T-helper 2 cell treated with Interferon-gamma antibody and Interleukin-4, amounts not matched to agents 5 μg/mL and 100 μg/mL, for 36 hours (primary cell): ENCODE results near the gene RAMACL.
A peak's percentile ranks its signal among the peaks of the same experiment; 100 is the strongest.
"Not testable (repeated sequence)": the region's sequence is repeated elsewhere in the genome, so short reads cannot be mapped to it uniquely, and the experiment has no call there.

ENCODE experiments used
- DNase-seq: peaks from one replicate; pipeline ENCODE4 v3.0.0; 2021; ENCODE audit warnings: low spot score
- H3K27ac Mint-ChIP-seq: one replicate; pipeline ENCODE4 v1.8.0; 2021; ENCODE audit warnings: mild to moderate bottlenecking, mixed read lengths
- H3K27me3 Mint-ChIP-seq: one replicate; pipeline ENCODE4 v1.8.0; 2021; ENCODE audit warnings: low read depth, mixed read lengths
- H3K36me3 Mint-ChIP-seq: one replicate; pipeline ENCODE4 v1.8.0; 2021; ENCODE audit warnings: low read depth, mixed read lengths
- H3K4me1 Mint-ChIP-seq: one replicate; pipeline ENCODE4 v1.8.0; 2021; ENCODE audit warnings: low read depth, mixed read lengths
- H3K4me3 Mint-ChIP-seq: one replicate; pipeline ENCODE4 v1.8.0; 2022; ENCODE audit warnings: mild to moderate bottlenecking, moderate library complexity, mixed read lengths
- H3K9me3 Mint-ChIP-seq: one replicate; pipeline ENCODE4 v1.8.0; 2021; ENCODE audit warnings: mixed read lengths

Gene RAMACL

GRCh38 chr6:166586424-166587156 is at the start of gene RAMACL:
RAMACL (minus strand) TSS chr6:166586678; CDS start chr6:166586477, 201 bp downstream.
- no peak for DNase-seq

GRCh38 chr6:166635013-166635970 is 48.8 kb upstream of the RAMACL start:
- DNase-seq, result no peak
- Mint-ChIP-seq H3K4me3 (no peak overlapping the region), H3K27ac (no peak overlapping the region), H3K36me3 (no peaks in the 10 kb centered on the region), H3K4me1 (no peaks in the 10 kb centered on the region), H3K9me3 (no peaks in the 10 kb centered on the region), H3K27me3 (peaks cover 24% of the 10 kb centered on the region)

More at GRCh38 chr6:166586424-166587156, at the start of gene RAMACL:
- peaks cover 11% of the 10 kb centered on the region for H3K4me1 Mint-ChIP-seq
- no peak within 1 kb of the TSS for H3K4me3 Mint-ChIP-seq
- no peaks in the 10 kb centered on the region for H3K9me3 Mint-ChIP-seq
- H3K27me3 Mint-ChIP-seq, result no peaks in the 10 kb centered on the region
- no peak within 1 kb of the TSS for H3K27ac Mint-ChIP-seq
- no peaks in the 10 kb centered on the region for H3K36me3 Mint-ChIP-seq

DNA sequence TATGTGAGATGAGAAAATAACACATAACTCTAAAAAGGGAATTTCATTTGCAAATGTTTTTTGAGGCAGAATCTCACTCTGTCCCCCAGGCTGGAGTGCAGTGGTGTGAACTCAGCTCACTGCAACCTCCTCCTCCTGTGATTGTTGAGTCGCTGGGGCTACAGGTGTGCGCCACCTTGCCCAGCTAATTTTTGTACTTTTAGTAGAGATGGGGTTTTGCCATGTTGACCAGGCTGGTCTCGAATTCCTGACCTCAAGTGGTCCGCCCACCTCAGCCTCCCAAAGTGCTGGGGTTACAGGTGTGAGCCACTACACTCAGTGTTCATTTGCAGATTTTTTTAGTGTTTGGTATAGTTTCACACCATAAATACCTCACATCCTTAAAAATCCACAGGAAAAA is 48.1 kb upstream of the RAMACL start:
- H3K9me3 Mint-ChIP-seq, DNase-seq, H3K27ac Mint-ChIP-seq, H3K4me3 Mint-ChIP-seq, H3K36me3 Mint-ChIP-seq, H3K4me1 Mint-ChIP-seq: not testable (repeated sequence)
- peaks cover 25% of the 10 kb centered on the region for H3K27me3 Mint-ChIP-seq

- Mint-ChIP-seq H3K9me3 (no peaks in the 10 kb centered on the region), H3K36me3 (no peaks in the 10 kb centered on the region), H3K27ac (no peak overlapping the region), H3K4me3 (no peak overlapping the region), H3K4me1 (peaks cover 6% of the 10 kb centered on the region), H3K27me3 (peaks cover 27% of the 10 kb centered on the region)
- no peak for DNase-seq
Measured at GRCh38 chr6:166633732-166634535, 47.5 kb upstream of the RAMACL start.

DNA sequence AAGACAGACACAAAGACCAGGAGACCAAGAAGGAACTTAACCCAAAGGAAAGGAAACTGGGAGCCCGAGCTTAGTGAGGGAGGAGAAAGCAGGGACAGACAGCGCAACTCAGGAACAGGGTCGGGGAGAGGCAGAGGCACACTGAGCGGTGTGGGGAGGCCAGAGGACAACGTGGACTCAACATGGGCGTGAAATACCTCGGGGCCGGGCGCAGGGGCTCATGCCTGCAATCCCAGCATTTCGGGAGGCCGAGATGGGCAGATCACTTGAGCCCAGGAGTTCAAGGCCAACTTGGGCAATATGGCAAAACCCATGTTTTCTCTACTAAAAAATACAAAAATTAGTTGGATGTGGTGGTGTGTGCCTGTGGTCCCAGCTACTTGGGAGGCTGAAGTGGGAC is 46.3 kb upstream of the RAMACL start:
- no peak overlapping the region for H3K27ac Mint-ChIP-seq
- peaks cover 16% of the 10 kb centered on the region for H3K4me1 Mint-ChIP-seq
- H3K9me3 Mint-ChIP-seq, result no peaks in the 10 kb centered on the region
- no peak for DNase-seq
- no peaks in the 10 kb centered on the region for H3K36me3 Mint-ChIP-seq
- H3K27me3 Mint-ChIP-seq, result peaks cover 32% of the 10 kb centered on the region
- no peak overlapping the region for H3K4me3 Mint-ChIP-seq

DNA sequence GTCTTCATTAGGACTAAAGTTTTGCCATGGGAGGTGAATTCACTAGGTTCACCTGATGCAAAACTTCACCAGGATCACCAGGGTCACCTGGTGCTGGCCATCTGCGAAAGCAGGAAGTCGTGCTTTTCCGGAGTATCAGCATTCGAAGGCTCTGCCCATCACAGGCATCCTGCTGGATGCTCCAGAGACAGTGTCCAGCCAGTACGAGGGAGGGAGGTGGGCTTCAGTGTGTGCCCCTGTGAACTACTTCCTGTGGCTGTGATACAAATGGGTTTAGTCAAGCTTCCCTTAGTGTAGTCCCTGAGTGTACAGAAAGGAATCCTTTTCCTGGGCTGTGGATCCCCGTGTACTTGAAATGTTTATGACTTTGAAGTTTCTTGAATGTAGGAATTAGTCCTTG is 44.0 kb upstream of the RAMACL start:
- no peak overlapping the region for H3K27ac Mint-ChIP-seq
- no peaks in the 10 kb centered on the region for H3K36me3 Mint-ChIP-seq

DNA sequence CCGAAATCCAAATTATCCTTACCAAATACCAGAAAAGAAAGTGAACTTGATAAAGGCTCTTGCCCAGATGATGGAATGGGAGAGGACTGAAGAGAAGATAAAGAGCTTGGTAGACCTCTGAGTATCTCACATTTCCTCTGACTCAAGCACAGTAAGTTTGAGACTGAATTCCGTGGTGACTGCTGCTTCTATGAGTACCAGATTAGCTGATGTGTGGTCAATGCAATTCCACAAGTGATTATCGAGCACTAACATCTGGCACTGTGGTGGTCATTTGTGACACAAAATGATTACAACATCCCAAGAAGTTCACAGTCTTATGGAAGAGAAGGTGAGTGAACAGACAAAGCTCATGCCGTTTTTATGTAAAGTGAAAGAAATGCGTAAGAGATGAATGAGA is 43.1 kb upstream of the RAMACL start:
- H3K4me3 Mint-ChIP-seq, result no peak overlapping the region
- no peak overlapping the region for H3K27ac Mint-ChIP-seq
- H3K9me3 Mint-ChIP-seq, result no peaks in the 10 kb centered on the region
- DNase-seq, result no peak
- H3K27me3 Mint-ChIP-seq, result peaks cover 47% of the 10 kb centered on the region
- peaks cover 22% of the 10 kb centered on the region for H3K4me1 Mint-ChIP-seq
- no peaks in the 10 kb centered on the region for H3K36me3 Mint-ChIP-seq

More for the DNA sequence above, 44.0 kb upstream of the RAMACL start:
- Mint-ChIP-seq H3K27me3 (peaks cover 40% of the 10 kb centered on the region), H3K9me3 (no peaks in the 10 kb centered on the region), H3K4me3 (no peak overlapping the region), H3K4me1 (peaks cover 19% of the 10 kb centered on the region)
- DNase-seq, result no peak

- Mint-ChIP-seq H3K27me3 (peaks cover 51% of the 10 kb centered on the region), H3K9me3 (no peaks in the 10 kb centered on the region), H3K4me3 (peak overlapping the region; percentile 95), H3K4me1 (peaks cover 22% of the 10 kb centered on the region), H3K27ac (peak overlapping the region; percentile 86), H3K36me3 (no peaks in the 10 kb centered on the region)
- DNase-seq, result peak; percentile 49
Measured at GRCh38 chr6:166627875-166628801, 41.7 kb upstream of the RAMACL start.

DNA sequence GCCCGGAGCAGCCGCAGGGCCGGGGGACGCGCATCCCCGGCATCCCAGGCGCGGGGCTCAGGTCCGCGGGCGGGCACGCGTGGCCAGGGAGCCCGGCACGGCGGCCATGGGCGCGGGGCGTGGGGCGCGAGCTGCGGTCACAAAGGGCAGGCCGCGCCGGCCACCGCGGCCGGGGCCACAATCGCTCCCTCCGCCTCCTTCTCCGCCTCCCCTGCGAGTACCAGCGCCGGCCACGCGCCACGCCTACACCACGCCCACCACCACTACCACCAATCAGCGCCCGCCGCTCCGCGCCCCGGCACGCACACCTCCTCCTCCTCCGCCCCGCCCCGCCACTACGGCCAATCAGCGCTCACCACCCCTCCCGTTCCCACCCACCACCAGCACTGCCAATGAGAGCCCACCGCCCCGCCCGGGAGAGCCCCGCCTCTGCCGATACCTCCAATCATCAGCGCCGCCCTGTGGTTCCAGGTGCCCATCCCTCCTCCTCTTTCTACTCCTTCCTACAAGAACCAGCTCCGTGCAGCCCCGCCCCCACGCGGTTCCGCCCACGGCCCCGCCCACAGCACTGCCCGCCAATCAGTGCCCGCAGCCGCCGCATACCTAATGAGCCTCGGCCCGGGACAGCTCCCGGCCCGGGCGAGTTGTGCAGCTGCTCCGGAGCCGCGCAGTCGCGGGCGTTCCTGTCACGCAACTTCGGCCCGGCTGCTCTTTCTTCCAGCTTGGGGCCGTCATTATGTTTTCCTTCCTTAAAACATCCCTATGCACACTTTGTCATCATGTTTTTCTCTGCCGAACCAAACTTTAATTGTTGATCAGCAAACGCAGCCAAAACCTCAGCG is 40.8 kb upstream of the RAMACL start, which contains the start of gene RPS6KA2:
Gene RPS6KA2 (minus strand): TSS at position 219 of the 842 bp plus-strand sequence. CDS start 232 bp downstream, outside the sequence.
- H3K27me3 Mint-ChIP-seq, result peaks cover 56% of the 10 kb centered on the region
- peak within 1 kb of the TSS; percentile 95 for H3K4me3 Mint-ChIP-seq
- no peaks in the 10 kb centered on the region for H3K9me3 Mint-ChIP-seq
- H3K4me1 Mint-ChIP-seq, result peaks cover 22% of the 10 kb centered on the region
- H3K36me3 Mint-ChIP-seq, result no peaks in the 10 kb centered on the region
- DNase-seq, result peak; percentile 100
- peak within 1 kb of the TSS; percentile 86 for H3K27ac Mint-ChIP-seq

DNA sequence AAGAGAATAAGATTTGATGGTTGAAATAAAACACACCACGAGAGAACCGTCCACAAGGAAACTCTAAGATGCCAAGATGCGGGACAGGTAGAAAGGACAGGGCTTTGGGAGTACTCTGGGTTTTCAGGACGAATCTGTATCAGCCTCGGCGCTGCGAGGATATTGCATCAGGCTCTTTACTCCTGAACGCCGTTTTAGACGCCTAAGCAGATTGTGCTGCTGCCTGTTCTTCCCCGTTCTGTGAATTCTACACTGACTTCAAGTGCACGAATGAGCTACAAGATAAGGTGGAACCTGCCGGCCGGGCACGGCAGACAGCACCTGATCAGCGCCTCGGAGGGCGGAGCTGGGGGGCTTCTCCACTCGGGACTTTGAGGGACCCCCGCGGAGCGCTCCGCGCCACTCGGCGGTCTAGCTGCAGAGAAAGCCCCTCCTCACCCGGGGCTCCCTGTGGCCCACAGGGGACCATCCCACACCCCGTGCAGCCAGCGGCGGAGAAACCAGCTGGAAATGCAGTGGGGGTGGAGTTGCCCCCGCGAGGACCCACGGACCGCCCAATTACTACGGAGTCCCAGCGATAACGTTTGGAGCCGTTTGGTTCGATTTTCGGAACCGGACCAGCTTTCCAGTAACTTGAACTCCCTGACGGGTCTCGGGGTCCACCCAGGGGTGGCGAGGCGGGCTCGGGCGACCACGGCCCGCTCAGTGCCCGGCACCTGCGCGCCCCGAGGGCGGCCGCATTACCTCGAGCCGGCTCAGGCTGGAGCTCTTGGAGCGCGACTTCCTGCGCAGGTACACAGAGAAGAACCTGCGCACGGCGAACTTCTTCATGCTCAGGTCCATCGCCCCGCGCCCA is 39.9 kb upstream of the RAMACL start:
- no peaks in the 10 kb centered on the region for H3K9me3 Mint-ChIP-seq
- peaks cover 52% of the 10 kb centered on the region for H3K27me3 Mint-ChIP-seq
- no peaks in the 10 kb centered on the region for H3K36me3 Mint-ChIP-seq
- H3K4me3 Mint-ChIP-seq, result peak overlapping the region; percentile 81
- peaks cover 22% of the 10 kb centered on the region for H3K4me1 Mint-ChIP-seq
- no peak overlapping the region for H3K27ac Mint-ChIP-seq
- DNase-seq, result peak; percentile 16

DNA sequence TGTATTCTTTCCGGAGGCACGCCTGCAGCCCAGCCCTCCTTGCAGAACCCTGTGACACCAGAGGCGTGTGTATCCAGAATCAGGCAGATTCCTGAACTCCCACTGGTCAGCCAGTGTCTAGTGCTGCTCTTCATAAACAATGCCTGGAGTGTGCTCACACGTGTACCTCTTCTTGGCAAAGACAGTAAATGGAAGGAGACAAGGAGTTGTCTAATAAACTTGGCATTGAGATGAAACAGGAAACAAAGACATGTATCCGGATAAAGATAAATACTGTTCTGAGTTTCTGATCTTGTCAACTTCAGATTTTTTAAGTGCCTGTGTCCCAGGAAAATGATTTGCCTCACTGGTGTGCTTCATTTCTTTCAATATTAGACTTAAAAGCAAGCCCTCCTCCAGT is 38.9 kb upstream of the RAMACL start:
- H3K27me3 Mint-ChIP-seq, result peaks cover 54% of the 10 kb centered on the region
- peak overlapping the region; percentile 81 for H3K4me3 Mint-ChIP-seq
- H3K4me1 Mint-ChIP-seq, result peaks cover 22% of the 10 kb centered on the region
- DNase-seq, result no peak
- H3K36me3 Mint-ChIP-seq, result no peaks in the 10 kb centered on the region
- no peaks in the 10 kb centered on the region for H3K9me3 Mint-ChIP-seq
- H3K27ac Mint-ChIP-seq, result no peak overlapping the region
